Psoas muscle (tissue), 8 donors: ENCODE data around the gene XRCC1. TPM values are rescaled to one million over a fixed set of nuclear protein-coding genes. Genes with fewer than 3 reads are reported as not detected.

Experiments used
- ATAC-seq, 4 donors: fragments of 200-7000 bp; cut with Tn5 transposase; one replicate each; pipeline ENCODE4 v1.9.1; 2020; ENCODE audit warnings: moderate library complexity in 3 of 4, mild to moderate bottlenecking in 2 of 4
- DNase-seq, 2 donors: peaks; one replicate each; pipeline ENCODE4 v3.0.0-alpha.2; 2020
- H3K27ac ChIP-seq: fragments of 200-600 bp; one replicate; pipeline ENCODE4 v1.8.0; 2022
- H3K27me3 ChIP-seq, 3 donors: fragments of 200-600 bp in 1 of 3; one replicate each; pipeline versions ENCODE4 v1.6.1 to v1.8.0; 2013 to 2022; ENCODE audit warnings: low read length in 2 of 3, mild to moderate bottlenecking in 2 of 3, moderate library complexity in 1 of 3; ENCODE audit not compliant: insufficient read depth in 3 of 3
- H3K36me3 ChIP-seq, 2 donors: fragments of 200-600 bp in 1 of 2; one replicate each; pipeline versions ENCODE4 v1.6.1 to v1.8.0; 2013 to 2022; ENCODE audit warnings: low read depth in 1 of 2, mild to moderate bottlenecking in 1 of 2, moderate library complexity in 1 of 2; ENCODE audit not compliant: insufficient read depth in 1 of 2
- H3K4me1 ChIP-seq: fragments of 200-600 bp; one replicate; pipeline ENCODE4 v1.8.0; 2022
- H3K4me3 ChIP-seq: fragments of 200-600 bp; one replicate; pipeline ENCODE4 v1.8.0; 2022; ENCODE audit warnings: mild to moderate bottlenecking
- H3K9me3 ChIP-seq: fragments of 200-600 bp; one replicate; pipeline ENCODE4 v1.8.0; 2022
- WGBS, 3 donors: extraction: QIAGEN DNeasy Blood & Tissue Kit; methylation state at CpG; one replicate each; pipeline versions ENCODE4 v1.1.6 to v1.1.7; 2013; 5-methylcytosine and 5-hydroxymethylcytosine counted together
- intact Hi-C, 2 donors: fragments of 100-400 bp; cut with DNase I; formaldehyde crosslinking; loops; one replicate each; pipeline versions ENCODE4 v1.11.0 to v1.14.2; 2022
- polyA plus RNA-seq, 3 donors: library from polyadenylated mRNA; stranded (reverse); fragments of 200-250 nt; gene quantifications; one replicate each; pipeline ENCODE4 v1.2.3, GENCODE V29; 2013
- total RNA-seq, 4 donors: library from RNA; stranded (reverse); fragmentation: NEBNext Ultra II Directional in 2 of 4; extraction: Animal tissue kit (Norgen Biotek cat#: 25700) in 2 of 4; gene quantifications; one replicate each; pipeline versions ENCODE4 v1.2.1 to v1.2.4, GENCODE V29; 2021 to 2023
- TF ChIP-seq, protein P1 (sequence below): fragments of 200-600 bp; IDR thresholded peaks from one replicate; pipeline ENCODE4 v1.8.0; 2022; ENCODE audit warnings: antibody characterized with exemption
- donor health status: healthy with polysubstance abuse.
- donor health status: DM: no; HTN: no; CAD: no; lungs with moderate emphysema.
- donor health status: Bipolar disorder and iron deficiency.
- donor health status: healthy.
- donor health status: DM: yes; HTN: yes; CAD: no.
- donor health status: DM: no; HTN: no; CAD: no.
- donor health status: DM: no; HTN: no; CAD: no.
- donor health status: DM: yes; HTN: yes; CAD: no.

Gene XRCC1
- total and polyA plus RNA-seq, 7 donors: 12.7 to 22.1 (median 14.1) TPM

GRCh38 chr19:43599635-43600295 is 24.4 kb upstream of the XRCC1 start:
- no peak for DNase-seq
- Histone ChIP-seq H3K36me3 (peaks cover 3 to 57% of the 10 kb centered on the region in 2 donors), H3K27me3 (no peaks in the 10 kb centered on the region), H3K4me3 (no peak overlapping the region), H3K27ac (no peak overlapping the region), H3K9me3 (no peaks in the 10 kb centered on the region), H3K4me1 (peaks cover 15% of the 10 kb centered on the region)
- intact Hi-C loops: loop anchor here (5.0 to 10.0 kb wide), 2 partner anchors 65 to 67 kb away; partner anchors contain the start of gene ZNF575 (in 2 of the 2)
- 82 to 85% (median 84%) methylated on average over 4 of the region's 4 CpGs for WGBS, 3 donors
- no peak for ATAC-seq
- TF ChIP-seq, protein P1, sequence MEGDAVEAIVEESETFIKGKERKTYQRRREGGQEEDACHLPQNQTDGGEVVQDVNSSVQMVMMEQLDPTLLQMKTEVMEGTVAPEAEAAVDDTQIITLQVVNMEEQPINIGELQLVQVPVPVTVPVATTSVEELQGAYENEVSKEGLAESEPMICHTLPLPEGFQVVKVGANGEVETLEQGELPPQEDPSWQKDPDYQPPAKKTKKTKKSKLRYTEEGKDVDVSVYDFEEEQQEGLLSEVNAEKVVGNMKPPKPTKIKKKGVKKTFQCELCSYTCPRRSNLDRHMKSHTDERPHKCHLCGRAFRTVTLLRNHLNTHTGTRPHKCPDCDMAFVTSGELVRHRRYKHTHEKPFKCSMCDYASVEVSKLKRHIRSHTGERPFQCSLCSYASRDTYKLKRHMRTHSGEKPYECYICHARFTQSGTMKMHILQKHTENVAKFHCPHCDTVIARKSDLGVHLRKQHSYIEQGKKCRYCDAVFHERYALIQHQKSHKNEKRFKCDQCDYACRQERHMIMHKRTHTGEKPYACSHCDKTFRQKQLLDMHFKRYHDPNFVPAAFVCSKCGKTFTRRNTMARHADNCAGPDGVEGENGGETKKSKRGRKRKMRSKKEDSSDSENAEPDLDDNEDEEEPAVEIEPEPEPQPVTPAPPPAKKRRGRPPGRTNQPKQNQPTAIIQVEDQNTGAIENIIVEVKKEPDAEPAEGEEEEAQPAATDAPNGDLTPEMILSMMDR: no peak

DNA sequence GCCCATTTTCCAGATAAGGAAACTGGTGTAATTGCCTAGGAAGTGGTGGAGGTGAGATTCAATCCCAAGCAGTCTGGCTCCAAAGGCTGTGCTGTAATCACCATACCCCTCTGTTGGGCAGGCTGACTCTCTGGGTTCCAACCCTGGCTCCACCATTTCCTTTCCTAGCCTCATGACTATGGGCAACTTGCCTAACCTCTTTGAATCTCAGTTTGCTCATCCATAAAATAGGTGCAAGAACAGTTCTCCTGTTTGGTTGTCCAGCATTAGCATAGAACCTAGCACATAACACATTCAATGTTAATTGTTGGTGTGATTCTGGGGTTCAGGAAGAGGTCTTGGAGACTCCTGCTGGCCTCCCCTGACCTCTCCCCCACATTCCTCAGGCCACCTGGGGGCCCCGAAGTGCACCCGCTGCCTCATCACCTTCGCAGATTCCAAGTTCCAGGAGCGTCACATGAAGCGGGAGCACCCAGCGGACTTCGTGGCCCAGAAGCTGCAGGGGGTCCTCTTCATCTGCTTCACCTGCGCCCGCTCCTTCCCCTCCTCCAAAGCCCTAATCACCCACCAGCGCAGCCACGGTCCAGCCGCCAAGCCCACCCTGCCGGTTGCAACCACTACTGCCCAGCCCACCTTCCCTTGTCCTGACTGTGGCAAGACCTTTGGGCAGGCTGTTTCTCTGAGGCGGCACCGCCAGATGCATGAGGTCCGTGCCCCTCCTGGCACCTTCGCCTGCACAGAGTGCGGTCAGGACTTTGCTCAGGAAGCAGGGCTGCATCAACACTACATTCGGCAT is 23.3 kb upstream of the XRCC1 start:
- intact Hi-C loops: loop anchor here (5.0 to 10.0 kb wide), 2 partner anchors 64 to 66 kb away; partner anchors contain the start of gene ZNF575 (in 2 of the 2)
- no peaks in the 10 kb centered on the region for H3K9me3 ChIP-seq
- 89 to 95% (median 94%) methylated on average over 19 of the region's 19 CpGs for WGBS, 3 donors
- H3K4me1 ChIP-seq: peaks cover 26% of the 10 kb centered on the region
- peaks cover 3 to 58% of the 10 kb centered on the region in 2 donors for H3K36me3 ChIP-seq
- no peak overlapping the region for H3K4me3 ChIP-seq
- TF ChIP-seq, protein P1: no peak
- H3K27ac ChIP-seq: no peak overlapping the region
- H3K27me3 ChIP-seq: no peaks in the 10 kb centered on the region
- DNase-seq (no peak), ATAC-seq (no peak)

DNA sequence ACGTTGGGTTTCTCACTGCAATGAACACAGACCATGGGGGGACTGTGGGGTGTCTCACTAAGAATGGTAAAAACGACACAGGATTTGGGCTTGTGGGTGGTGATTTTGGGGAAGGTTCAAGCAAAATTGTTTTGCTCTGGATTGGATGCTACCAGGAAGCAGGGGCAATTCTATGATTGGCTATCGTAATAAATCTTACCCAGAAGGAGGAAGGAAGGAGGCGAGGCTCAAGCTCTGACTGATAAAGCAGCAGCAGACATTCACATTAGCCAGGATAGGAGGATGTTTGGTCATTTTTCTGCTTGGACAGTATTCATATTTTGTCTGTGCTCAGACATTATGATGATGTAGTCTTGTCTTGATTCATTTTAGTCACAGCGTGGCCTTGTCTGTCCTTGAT is 22.5 kb upstream of the XRCC1 start:
- H3K4me1 ChIP-seq: peaks cover 26% of the 10 kb centered on the region

GRCh38 chr19:43596842-43597461 is 21.6 kb upstream of the XRCC1 start:
- Histone ChIP-seq H3K4me3 (peak overlapping the region; percentile 89), H3K9me3 (no peaks in the 10 kb centered on the region), H3K27me3 (no peaks in the 10 kb centered on the region), H3K4me1 (peaks cover 26% of the 10 kb centered on the region), H3K27ac (peak overlapping the region; percentile 99), H3K36me3 (peaks cover 3 to 63% of the 10 kb centered on the region in 2 donors)
- WGBS, 3 donors: 16 to 26% (median 18%) methylated on average over 7 of the region's 7 CpGs
- ATAC-seq (no peak), DNase-seq (no peak)
- intact Hi-C loops: loop anchor here (5.0 to 10.0 kb wide), 2 partner anchors 62 to 65 kb away; partner anchors contain the start of gene ZNF575 (in 2 of the 2)
- TF ChIP-seq, protein P1: no peak

More for the DNA sequence above, 22.5 kb upstream of the XRCC1 start:
- H3K27me3 ChIP-seq: no peaks in the 10 kb centered on the region
- no peak overlapping the region for H3K27ac ChIP-seq
- ATAC-seq: no peak
- H3K4me3 ChIP-seq: peak overlapping the region; percentile 89
- H3K36me3 ChIP-seq: peaks cover 3 to 63% of the 10 kb centered on the region in 2 donors
- DNase-seq: no peak
- H3K9me3 ChIP-seq: no peaks in the 10 kb centered on the region
- TF ChIP-seq, protein P1: no peak
- 49 to 54% (median 51%) methylated on average over 5 of the region's 5 CpGs for WGBS, 3 donors
- intact Hi-C loops: loop anchor here (5.0 to 10.0 kb wide), 2 partner anchors 63 to 66 kb away; partner anchors contain the start of gene ZNF575 (in 2 of the 2)
